ENCODE measurements around the gene MRPS18A. TPM values are rescaled to one million over a fixed set of nuclear protein-coding genes. Genes with fewer than 3 reads are reported as not detected.

Gene MRPS18A
- total and polyA plus RNA-seq, 2 donors (not counting 1 experiment from before 2014, with no cell fraction given): 39.6 to 46.3 TPM

- ATAC-seq (ENCODE audit: low read depth) (no peak), DNase-seq (no peak)
- no peak overlapping the region for H3K4me2 ChIP-seq (replicated peaks; ENCODE audit: low read depth, low read length, poor library complexity, severe bottlenecking)
- H3K27ac ChIP-seq (ENCODE audit: low read length in 2 of 2): no peak overlapping the region
- H3K36me3 ChIP-seq (replicated peaks in 1 of 2; ENCODE audit: control extremely low read depth in 1 of 2, control insufficient read depth in 1 of 2, extremely low read depth in 1 of 2, insufficient read depth in 2 of 2, low read length in 1 of 2): peaks cover 13 to 69% of the 10 kb centered on the region in 2 experiments
- ChIA-PET CTCF (interaction anchor here (1.1 to 2.3 kb wide), 2 partner anchors 101 to 405 kb away, joined by 4 to 10 read pairs; no protein-coding TSS in a partner anchor), POLR2A (interaction anchor here (0.6 kb wide), 1 partner anchor 925 kb away, joined by 3 read pairs; no protein-coding TSS in a partner anchor)
- no peaks in the 10 kb centered on the region for H3K27me3 ChIP-seq (replicated peaks in 1 of 4; ENCODE audit: control extremely low read depth in 1 of 4, control insufficient read depth in 3 of 4, insufficient read depth in 4 of 4, low read length in 3 of 4)
- H3K9me3 ChIP-seq (ENCODE audit: control extremely low read depth in 1 of 3, control insufficient read depth in 2 of 3, insufficient read depth in 1 of 3, low read length in 2 of 3): no peaks in the 10 kb centered on the region
- no peak overlapping the region for H3K4me3 ChIP-seq (ENCODE audit: control extremely low read depth in 1 of 5, extremely low read depth in 1 of 5, insufficient read depth in 1 of 5, low read depth in 2 of 5, low read length in 4 of 5)
- H3K4me1 ChIP-seq (ENCODE audit: control insufficient read depth in 2 of 2, insufficient read depth in 2 of 2, low read length in 2 of 2): no peaks in the 10 kb centered on the region
- H2AFZ ChIP-seq (ENCODE audit: insufficient read depth, low read depth, low read length, poor library complexity, severe bottlenecking): no peak overlapping the region
- peaks cover 25% of the 10 kb centered on the region for H4K20me1 ChIP-seq (ENCODE audit: control insufficient read depth, insufficient read depth, low read length, poor library complexity, severe bottlenecking)
- H3K9me3 Mint-ChIP-seq (ENCODE audit: insufficient read depth): no peaks in the 10 kb centered on the region
- WGBS (ENCODE audit: insufficient coverage): 97% methylated on average over 13 of the region's 15 CpGs
- intact Hi-C loops (cut with micrococcal nuclease): no loop called here
- H3K4me3 Mint-ChIP-seq: no peak overlapping the region
- H3K79me2 ChIP-seq (ENCODE audit: control insufficient read depth, insufficient read depth, low read length): peaks cover 5% of the 10 kb centered on the region
- H3K27me3 Mint-ChIP-seq: no peaks in the 10 kb centered on the region
- no peak overlapping the region for H3K27ac Mint-ChIP-seq
- no peak overlapping the region for H3K9ac ChIP-seq (ENCODE audit: low read length)
- peaks cover 2% of the 10 kb centered on the region for H3K4me1 Mint-ChIP-seq
- no peak for TF ChIP-seq CTCF (IDR thresholded peaks at IDR 0.05)
Observed at GRCh38 chr6:43673444-43674084, 14.0 kb downstream of the MRPS18A start.

GRCh38 chr6:43671801-43672690, 15.5 kb downstream of the MRPS18A start:
- no peak overlapping the region for H3K4me2 ChIP-seq (replicated peaks; ENCODE audit: low read depth, low read length, poor library complexity, severe bottlenecking)
- no peaks in the 10 kb centered on the region for H3K9me3 Mint-ChIP-seq (ENCODE audit: insufficient read depth)
- H3K79me2 ChIP-seq (ENCODE audit: control insufficient read depth, insufficient read depth, low read length): no peaks in the 10 kb centered on the region
- H3K4me3 Mint-ChIP-seq: no peak overlapping the region
- ATAC-seq (ENCODE audit: low read depth) (no peak), DNase-seq (no peak)
- H3K27me3 ChIP-seq (replicated peaks in 1 of 4; ENCODE audit: control extremely low read depth in 1 of 4, control insufficient read depth in 3 of 4, insufficient read depth in 4 of 4, low read length in 3 of 4): no peaks in the 10 kb centered on the region
- peaks cover 8 to 54% of the 10 kb centered on the region in 2 experiments for H3K36me3 ChIP-seq (replicated peaks in 1 of 2; ENCODE audit: control extremely low read depth in 1 of 2, control insufficient read depth in 1 of 2, extremely low read depth in 1 of 2, insufficient read depth in 2 of 2, low read length in 1 of 2)
- peaks cover 11% of the 10 kb centered on the region for H4K20me1 ChIP-seq (ENCODE audit: control insufficient read depth, insufficient read depth, low read length, poor library complexity, severe bottlenecking)
- TF ChIP-seq EZH2 (IDR thresholded peaks at IDR 0.05; ENCODE audit: borderline replicate concordance, insufficient read depth, low read depth, low read length, poor library complexity, severe bottlenecking) (no peak), CTCF (IDR thresholded peaks at IDR 0.05) (no peak)
- peaks cover 12 to 13% of the 10 kb centered on the region in 2 donors for H3K4me1 ChIP-seq (ENCODE audit: control insufficient read depth in 2 of 2, insufficient read depth in 2 of 2, low read length in 2 of 2)
- H3K4me3 ChIP-seq (ENCODE audit: control extremely low read depth in 1 of 5, extremely low read depth in 1 of 5, insufficient read depth in 1 of 5, low read depth in 2 of 5, low read length in 4 of 5): no peak overlapping the region
- no peaks in the 10 kb centered on the region for H3K9me3 ChIP-seq (ENCODE audit: control extremely low read depth in 1 of 3, control insufficient read depth in 2 of 3, insufficient read depth in 1 of 3, low read length in 2 of 3)
- H3K9ac ChIP-seq (ENCODE audit: low read length): no peak overlapping the region
- H3K4me1 Mint-ChIP-seq: peaks cover 17% of the 10 kb centered on the region
- WGBS (ENCODE audit: insufficient coverage): 95% methylated on average over 13 of the region's 16 CpGs
- H3K27ac Mint-ChIP-seq: no peak overlapping the region
- intact Hi-C loops (cut with micrococcal nuclease): no loop called here
- H2AFZ ChIP-seq (ENCODE audit: insufficient read depth, low read depth, low read length, poor library complexity, severe bottlenecking): no peak overlapping the region
- no peak overlapping the region for H3K27ac ChIP-seq (ENCODE audit: low read length in 2 of 2)
- ChIA-PET POLR2A (interaction anchor here (0.7 kb wide), 1 partner anchor 425 kb away, joined by 3 read pairs; no protein-coding TSS in a partner anchor), CTCF (interaction anchor here (0.7 to 7.9 kb wide), 5 partner anchors 9 to 407 kb away, joined by 3 to 59 read pairs (median 9); partner anchors contain the start of gene VEGFA)
- H3K27me3 Mint-ChIP-seq: no peaks in the 10 kb centered on the region

Data from B cell (primary cell).